ENCODE measurements around the gene GSTP1.

GSTP1 gene

GRCh38 chr11:67582011-67582410, 1.6 kb upstream of the GSTP1 start:
- peaks cover 43% of the 10 kb centered on the region for H3K79me2 ChIP-seq (ENCODE audit: low read length)
- no peak for TF ChIP-seq CTCF (IDR thresholded peaks at IDR 0.05; ENCODE audit: low read depth, low read length)
- no peak for TF ChIP-seq EZH2phosphoT487 (IDR thresholded peaks at IDR 0.05; ENCODE audit: low read depth)
- H3K27me3 ChIP-seq (ENCODE audit: low read depth, low read length): peaks cover 36% of the 10 kb centered on the region
- peaks cover 28% of the 10 kb centered on the region for H3K36me3 ChIP-seq (replicated peaks; ENCODE audit: low read depth, low read length)
- H3K4me1 ChIP-seq (ENCODE audit: low read length): peaks cover 47% of the 10 kb centered on the region
- no peak overlapping the region for H3K27ac ChIP-seq (ENCODE audit: low read length)
- H2AFZ ChIP-seq (ENCODE audit: low read depth, low read length): no peak overlapping the region
- H3K4me2 ChIP-seq (ENCODE audit: low read length): peak overlapping the region; percentile 75
- H4K20me1 ChIP-seq (ENCODE audit: insufficient read depth, low read length): peaks cover 12% of the 10 kb centered on the region
- peak overlapping the region; percentile 83; the same call in 1 of the 2 replicates for H3K4me3 ChIP-seq (ENCODE audit: low read length)
- peaks cover 7% of the 10 kb centered on the region; the same call in 1 of the 2 replicates for H3K9me3 ChIP-seq (ENCODE audit: insufficient read depth, low read length)
- H3K9ac ChIP-seq (ENCODE audit: low read length): no peak overlapping the region

DNA sequence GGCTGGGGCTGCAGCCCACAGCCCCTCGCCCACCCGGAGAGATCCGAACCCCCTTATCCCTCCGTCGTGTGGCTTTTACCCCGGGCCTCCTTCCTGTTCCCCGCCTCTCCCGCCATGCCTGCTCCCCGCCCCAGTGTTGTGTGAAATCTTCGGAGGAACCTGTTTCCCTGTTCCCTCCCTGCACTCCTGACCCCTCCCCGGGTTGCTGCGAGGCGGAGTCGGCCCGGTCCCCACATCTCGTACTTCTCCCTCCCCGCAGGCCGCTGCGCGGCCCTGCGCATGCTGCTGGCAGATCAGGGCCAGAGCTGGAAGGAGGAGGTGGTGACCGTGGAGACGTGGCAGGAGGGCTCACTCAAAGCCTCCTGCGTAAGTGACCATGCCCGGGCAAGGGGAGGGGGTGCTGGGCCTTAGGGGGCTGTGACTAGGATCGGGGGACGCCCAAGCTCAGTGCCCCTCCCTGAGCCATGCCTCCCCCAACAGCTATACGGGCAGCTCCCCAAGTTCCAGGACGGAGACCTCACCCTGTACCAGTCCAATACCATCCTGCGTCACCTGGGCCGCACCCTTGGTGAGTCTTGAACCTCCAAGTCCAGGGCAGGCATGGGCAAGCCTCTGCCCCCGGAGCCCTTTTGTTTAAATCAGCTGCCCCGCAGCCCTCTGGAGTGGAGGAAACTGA, 731 bp downstream of the GSTP1 start:
- Histone ChIP-seq H3K4me2 (ENCODE audit: low read length) (peak overlapping the region; percentile 87), H3K36me3 (replicated peaks; ENCODE audit: low read depth, low read length) (peaks cover 46% of the 10 kb centered on the region), H2AFZ (ENCODE audit: low read depth, low read length) (no peak overlapping the region), H3K27ac (ENCODE audit: low read length) (peak overlapping the region; percentile 65), H4K20me1 (ENCODE audit: insufficient read depth, low read length) (peaks cover 12% of the 10 kb centered on the region), H3K79me2 (ENCODE audit: low read length) (peaks cover 43% of the 10 kb centered on the region), H3K9me3 (ENCODE audit: insufficient read depth, low read length) (peaks cover 10% of the 10 kb centered on the region; the same call in 1 of the 2 replicates), H3K27me3 (ENCODE audit: low read depth, low read length) (peaks cover 23% of the 10 kb centered on the region), H3K9ac (ENCODE audit: low read length) (peak overlapping the region; percentile 86), H3K4me1 (ENCODE audit: low read length) (peaks cover 66% of the 10 kb centered on the region), H3K4me3 (ENCODE audit: low read length) (peak overlapping the region; percentile 83)
- no peak for TF ChIP-seq CTCF (IDR thresholded peaks at IDR 0.05; ENCODE audit: low read depth, low read length)
- no peak for TF ChIP-seq EZH2phosphoT487 (IDR thresholded peaks at IDR 0.05; ENCODE audit: low read depth)

DNA sequence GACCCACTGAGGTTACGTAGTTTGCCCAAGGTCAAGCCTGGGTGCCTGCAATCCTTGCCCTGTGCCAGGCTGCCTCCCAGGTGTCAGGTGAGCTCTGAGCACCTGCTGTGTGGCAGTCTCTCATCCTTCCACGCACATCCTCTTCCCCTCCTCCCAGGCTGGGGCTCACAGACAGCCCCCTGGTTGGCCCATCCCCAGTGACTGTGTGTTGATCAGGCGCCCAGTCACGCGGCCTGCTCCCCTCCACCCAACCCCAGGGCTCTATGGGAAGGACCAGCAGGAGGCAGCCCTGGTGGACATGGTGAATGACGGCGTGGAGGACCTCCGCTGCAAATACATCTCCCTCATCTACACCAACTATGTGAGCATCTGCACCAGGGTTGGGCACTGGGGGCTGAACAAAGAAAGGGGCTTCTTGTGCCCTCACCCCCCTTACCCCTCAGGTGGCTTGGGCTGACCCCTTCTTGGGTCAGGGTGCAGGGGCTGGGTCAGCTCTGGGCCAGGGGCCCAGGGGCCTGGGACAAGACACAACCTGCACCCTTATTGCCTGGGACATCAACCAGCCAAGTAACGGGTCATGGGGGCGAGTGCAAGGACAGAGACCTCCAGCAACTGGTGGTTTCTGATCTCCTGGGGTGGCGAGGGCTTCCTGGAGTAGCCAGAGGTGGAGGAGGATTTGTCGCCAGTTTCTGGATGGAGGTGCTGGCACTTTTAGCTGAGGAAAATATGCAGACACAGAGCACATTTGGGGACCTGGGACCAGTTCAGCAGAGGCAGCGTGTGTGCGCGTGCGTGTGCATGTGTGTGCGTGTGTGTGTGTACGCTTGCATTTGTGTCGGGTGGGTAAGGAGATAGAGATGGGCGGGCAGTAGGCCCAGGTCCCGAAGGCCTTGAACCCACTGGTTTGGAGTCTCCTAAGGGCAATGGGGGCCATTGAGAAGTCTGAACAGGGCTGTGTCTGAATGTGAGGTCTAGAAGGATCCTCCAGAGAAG, 1.6 kb downstream of the GSTP1 start:
- Histone ChIP-seq H3K9ac (ENCODE audit: low read length) (peak overlapping the region; percentile 86), H3K4me3 (ENCODE audit: low read length) (peak overlapping the region; percentile 83), H3K4me1 (ENCODE audit: low read length) (peaks cover 66% of the 10 kb centered on the region), H4K20me1 (ENCODE audit: insufficient read depth, low read length) (peaks cover 12% of the 10 kb centered on the region), H3K4me2 (ENCODE audit: low read length) (peak overlapping the region; percentile 87), H3K79me2 (ENCODE audit: low read length) (peaks cover 43% of the 10 kb centered on the region), H3K27ac (ENCODE audit: low read length) (peak overlapping the region; percentile 65), H3K9me3 (ENCODE audit: insufficient read depth, low read length) (peaks cover 10% of the 10 kb centered on the region; the same call in 1 of the 2 replicates), H3K36me3 (replicated peaks; ENCODE audit: low read depth, low read length) (peaks cover 53% of the 10 kb centered on the region), H2AFZ (ENCODE audit: low read depth, low read length) (no peak overlapping the region), H3K27me3 (ENCODE audit: low read depth, low read length) (peaks cover 19% of the 10 kb centered on the region)
- TF ChIP-seq CTCF (IDR thresholded peaks at IDR 0.05; ENCODE audit: low read depth, low read length): no peak
- TF ChIP-seq EZH2phosphoT487 (IDR thresholded peaks at IDR 0.05; ENCODE audit: low read depth): no peak

DNA sequence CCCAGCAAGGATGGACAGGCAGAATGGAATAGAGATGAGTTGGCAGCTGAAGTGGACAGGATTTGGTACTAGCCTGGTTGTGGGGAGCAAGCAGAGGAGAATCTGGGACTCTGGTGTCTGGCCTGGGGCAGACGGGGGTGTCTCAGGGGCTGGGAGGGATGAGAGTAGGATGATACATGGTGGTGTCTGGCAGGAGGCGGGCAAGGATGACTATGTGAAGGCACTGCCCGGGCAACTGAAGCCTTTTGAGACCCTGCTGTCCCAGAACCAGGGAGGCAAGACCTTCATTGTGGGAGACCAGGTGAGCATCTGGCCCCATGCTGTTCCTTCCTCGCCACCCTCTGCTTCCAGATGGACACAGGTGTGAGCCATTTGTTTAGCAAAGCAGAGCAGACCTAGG, 2.3 kb downstream of the GSTP1 start:
- peaks cover 53% of the 10 kb centered on the region for H3K36me3 ChIP-seq (replicated peaks; ENCODE audit: low read depth, low read length)
- H4K20me1 ChIP-seq (ENCODE audit: insufficient read depth, low read length): peaks cover 12% of the 10 kb centered on the region
- TF ChIP-seq EZH2phosphoT487 (IDR thresholded peaks at IDR 0.05; ENCODE audit: low read depth) (no peak), CTCF (IDR thresholded peaks at IDR 0.05; ENCODE audit: low read depth, low read length) (no peak)
- H3K9ac ChIP-seq (ENCODE audit: low read length): no peak overlapping the region
- peaks cover 10% of the 10 kb centered on the region; the same call in 1 of the 2 replicates for H3K9me3 ChIP-seq (ENCODE audit: insufficient read depth, low read length)
- H3K27ac ChIP-seq (ENCODE audit: low read length): peak overlapping the region; percentile 92; the same call in 1 of the 2 replicates
- H2AFZ ChIP-seq (ENCODE audit: low read depth, low read length): no peak overlapping the region
- H3K27me3 ChIP-seq (ENCODE audit: low read depth, low read length): peaks cover 14% of the 10 kb centered on the region
- peaks cover 43% of the 10 kb centered on the region for H3K79me2 ChIP-seq (ENCODE audit: low read length)
- H3K4me3 ChIP-seq (ENCODE audit: low read length): no peak overlapping the region
- peaks cover 72% of the 10 kb centered on the region for H3K4me1 ChIP-seq (ENCODE audit: low read length)
- H3K4me2 ChIP-seq (ENCODE audit: low read length): 0 out of 2 replicates have a peak overlapping the region, but pooled peaks have one; percentile 87
